ENCODE measurements around the gene ZNF441.

GRCh38 chr19:11745869-11746268 lies 20.9 kb upstream of the ZNF441 start:
- no peak for TF ChIP-seq CTCF (IDR thresholded peaks at IDR 0.05)
- TF ChIP-seq EP300 (IDR thresholded peaks at IDR 0.05), result no peak
- TF ChIP-seq POLR2AphosphoS5 (IDR thresholded peaks at IDR 0.05), result no peak
- no peak for TF ChIP-seq POLR2A (IDR thresholded peaks at IDR 0.05)

Measured in stomach (tissue), 4 donors.